Measurements from ENCODE around the gene NSD1.
A peak's percentile ranks its signal among the peaks of the same experiment; 100 is the strongest.
"Not testable (repeated sequence)": the region's sequence is repeated elsewhere in the genome, so short reads cannot be mapped to it uniquely, and the experiment has no call there.

Gene NSD1

DNA sequence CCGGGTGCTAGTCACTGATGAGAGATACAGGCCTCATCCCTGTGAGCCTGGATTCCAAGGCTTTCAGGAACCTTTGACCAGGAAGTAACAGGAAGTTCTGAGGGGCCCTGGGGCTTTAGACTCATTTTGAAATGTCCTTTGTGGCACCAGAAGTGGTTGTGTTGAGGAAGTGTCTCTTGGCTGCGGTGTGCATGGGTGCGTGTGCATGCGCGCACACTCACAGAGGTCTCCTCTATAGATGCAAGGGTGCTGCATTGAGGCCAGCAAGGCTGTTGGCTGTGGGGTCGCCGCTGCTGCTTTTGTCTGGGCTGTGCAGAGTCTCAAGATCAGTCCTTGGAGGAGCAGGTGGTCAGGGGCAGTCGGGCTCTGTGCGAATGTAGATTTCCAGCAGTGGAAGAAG is 162.4 kb downstream of the NSD1 start:
- no peak for DNase-seq

DNA sequence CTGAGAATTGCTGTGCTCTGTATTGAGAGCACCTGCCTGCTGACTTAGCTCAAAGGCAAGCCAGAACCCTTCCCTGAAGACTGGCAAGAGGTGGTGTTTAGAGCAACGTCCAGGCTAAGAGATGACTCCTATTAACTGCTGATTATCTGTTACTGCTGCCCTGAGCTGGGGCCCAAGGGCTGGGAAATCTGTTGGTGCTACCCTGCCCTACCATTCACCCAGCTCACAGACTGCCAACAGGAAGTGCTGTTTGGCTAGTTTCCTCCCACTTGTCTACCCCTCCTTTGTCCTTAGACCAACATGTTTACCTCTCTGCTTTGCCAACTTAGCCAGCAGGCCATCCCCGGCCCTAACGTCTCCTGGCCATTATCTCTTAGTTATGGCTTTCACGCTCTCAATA is 163.0 kb downstream of the NSD1 start:
- no peak for DNase-seq

DNA sequence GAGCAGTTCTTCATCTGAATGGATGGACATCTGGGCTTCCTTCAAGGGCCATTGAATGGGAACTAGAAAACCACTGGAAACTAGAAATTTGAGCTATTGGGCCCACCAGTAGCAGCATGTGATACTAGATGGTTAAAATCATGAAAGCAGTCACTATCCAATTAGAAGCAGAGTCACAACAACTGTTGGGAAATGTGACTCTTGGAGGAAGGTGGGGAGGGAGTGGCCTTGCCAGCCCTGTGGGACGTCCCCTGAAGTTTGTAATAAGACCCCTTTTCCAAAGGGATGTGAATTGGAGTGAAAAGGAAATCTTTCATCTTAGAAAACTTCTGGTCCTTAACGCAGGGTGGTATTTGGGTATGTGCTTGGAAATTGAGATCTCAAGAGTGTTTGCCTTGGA is 164.3 kb downstream of the NSD1 start:
- no peak for DNase-seq

DNA sequence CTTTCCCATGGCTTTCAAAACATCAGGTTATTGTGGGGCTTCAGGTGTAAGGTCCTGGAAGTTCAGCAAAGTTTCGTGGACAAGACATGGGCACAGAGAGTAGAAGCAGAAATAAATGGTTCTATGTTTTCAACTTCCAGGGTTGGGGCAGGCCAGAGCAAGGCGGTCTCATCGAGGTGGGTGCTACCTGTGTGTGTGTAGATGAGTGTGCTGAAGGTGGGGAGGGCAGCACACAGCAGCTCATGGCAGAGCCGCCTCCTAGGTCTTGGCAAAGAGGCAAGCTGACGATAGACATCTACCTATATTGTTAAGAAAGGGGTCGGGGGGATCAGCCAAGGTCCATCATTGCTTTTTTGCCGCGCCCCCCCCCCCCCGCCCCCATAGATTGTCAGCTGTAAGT is 166.1 kb downstream of the NSD1 start:
- DNase-seq: no peak

DNA sequence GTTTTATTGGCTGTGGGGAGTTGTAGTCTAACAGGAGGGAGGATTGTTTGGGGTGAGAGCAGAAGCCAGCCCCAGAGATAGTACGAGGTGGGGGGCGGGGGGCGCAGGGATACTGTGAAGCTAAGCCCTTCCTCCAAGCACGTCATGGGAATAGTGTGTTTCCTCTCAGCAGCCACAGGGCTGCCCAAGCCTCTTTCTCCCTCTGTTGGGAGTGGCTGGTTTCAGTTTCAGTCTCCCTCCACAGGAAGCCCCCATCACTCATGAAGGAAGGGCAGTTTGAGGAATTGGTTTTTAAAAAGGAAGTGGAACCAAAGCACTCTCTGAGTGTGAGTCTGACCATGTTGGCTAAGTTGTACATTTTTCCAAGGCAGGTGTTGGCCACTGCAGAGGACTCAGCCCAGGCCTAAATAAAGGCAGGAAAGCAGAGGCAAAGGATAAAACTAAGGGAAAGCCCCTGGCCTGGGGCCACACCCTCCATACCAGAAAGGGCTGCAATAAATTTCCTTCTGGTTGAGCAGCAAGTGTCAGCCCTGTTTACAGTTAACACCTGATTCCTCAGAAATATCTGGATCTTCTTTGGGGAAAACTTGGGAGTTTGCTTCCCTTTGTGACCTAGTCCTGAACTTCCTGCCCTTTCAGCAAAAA is 166.8 kb downstream of the NSD1 start:
- peak; percentile 85 for DNase-seq

DNA sequence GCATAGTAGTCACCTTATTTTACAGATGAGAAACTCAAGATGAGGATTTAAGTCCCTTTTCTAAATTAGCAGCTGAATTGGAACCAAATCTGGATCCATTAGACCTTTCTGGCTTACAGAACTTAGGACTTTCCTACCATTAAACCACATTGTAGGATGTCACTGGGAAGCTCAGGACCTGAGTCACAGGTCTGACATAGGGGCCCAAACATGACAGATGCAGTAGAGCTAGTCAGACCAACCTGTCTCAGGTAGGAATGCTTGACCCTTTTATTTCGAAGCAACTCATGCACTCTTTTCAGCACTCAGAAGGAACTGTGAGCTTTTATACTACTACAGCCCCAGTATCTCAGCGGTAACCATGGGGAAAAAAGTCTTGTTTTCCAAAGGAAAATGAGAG is 167.4 kb downstream of the NSD1 start:
- DNase-seq: no peak

DNA sequence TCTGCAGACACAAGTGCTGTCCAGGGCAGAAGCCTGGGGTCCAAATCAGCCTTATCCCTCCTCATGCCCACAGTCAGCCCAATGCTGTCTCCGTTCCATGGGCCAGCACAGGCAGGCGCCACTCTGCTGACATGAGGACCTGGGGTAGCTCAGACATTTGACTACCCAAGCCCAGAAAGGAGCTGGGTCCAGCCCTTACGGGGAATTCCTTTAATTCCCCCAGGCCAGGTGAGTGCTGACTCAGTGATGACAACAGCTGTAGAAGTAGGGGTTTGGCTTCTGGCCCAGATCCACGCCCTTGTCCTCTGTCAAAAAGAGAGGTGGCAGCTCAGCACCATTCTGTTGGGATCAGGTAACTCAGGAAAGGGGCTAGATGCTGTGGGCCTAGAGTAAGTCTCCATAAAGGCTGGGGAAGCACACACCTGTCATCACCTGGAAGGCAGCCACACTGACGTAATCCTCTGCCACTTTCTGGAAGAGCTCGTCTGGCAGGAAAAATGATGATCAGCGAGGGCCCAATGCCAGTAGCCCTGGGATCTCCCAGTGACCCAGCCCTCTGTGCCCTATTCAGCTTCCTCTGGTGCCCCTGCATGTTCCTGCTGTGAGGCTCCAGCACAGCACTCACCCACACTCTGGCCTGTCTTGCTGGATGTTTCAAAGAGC is 168.1 kb downstream of the NSD1 start:
- DNase-seq: peak; percentile 87

DNA sequence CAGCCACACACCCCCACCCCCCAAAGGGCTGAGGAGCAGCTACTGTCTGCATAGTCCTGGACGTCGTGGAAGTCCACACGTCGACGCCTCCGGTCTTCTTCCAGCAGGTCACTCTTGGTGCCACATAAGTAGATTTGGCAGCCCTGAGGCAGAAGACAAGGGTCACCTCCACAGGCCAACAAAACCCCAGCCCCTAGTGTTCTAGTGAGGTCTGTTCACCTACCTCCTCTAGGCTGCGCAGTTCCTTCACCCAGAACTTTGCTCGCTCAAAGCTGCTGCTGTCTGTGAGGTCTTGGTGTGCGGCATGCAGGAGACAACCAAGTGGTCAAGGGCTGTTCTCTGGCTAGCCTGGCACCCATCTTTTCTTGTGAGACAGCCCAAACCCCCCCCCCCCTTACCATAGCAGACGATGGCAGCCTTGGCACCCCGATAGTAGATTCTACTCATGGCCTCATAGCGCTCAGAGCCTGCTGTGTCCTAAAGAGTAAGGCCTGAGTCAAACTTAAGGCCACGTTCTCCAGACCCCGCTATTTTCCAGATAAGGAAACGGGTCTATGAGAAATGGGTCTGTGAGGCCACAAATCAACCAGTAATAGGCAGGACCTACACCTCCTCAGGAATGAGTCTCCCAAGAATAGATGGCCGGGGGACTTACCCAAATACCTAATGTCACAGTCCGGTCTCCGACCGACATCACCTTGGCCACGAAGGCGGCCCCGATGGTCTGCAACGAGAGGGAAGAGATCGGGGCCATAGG is 169.0 kb downstream of the NSD1 start:
- DNase-seq: peak; percentile 55

DNA sequence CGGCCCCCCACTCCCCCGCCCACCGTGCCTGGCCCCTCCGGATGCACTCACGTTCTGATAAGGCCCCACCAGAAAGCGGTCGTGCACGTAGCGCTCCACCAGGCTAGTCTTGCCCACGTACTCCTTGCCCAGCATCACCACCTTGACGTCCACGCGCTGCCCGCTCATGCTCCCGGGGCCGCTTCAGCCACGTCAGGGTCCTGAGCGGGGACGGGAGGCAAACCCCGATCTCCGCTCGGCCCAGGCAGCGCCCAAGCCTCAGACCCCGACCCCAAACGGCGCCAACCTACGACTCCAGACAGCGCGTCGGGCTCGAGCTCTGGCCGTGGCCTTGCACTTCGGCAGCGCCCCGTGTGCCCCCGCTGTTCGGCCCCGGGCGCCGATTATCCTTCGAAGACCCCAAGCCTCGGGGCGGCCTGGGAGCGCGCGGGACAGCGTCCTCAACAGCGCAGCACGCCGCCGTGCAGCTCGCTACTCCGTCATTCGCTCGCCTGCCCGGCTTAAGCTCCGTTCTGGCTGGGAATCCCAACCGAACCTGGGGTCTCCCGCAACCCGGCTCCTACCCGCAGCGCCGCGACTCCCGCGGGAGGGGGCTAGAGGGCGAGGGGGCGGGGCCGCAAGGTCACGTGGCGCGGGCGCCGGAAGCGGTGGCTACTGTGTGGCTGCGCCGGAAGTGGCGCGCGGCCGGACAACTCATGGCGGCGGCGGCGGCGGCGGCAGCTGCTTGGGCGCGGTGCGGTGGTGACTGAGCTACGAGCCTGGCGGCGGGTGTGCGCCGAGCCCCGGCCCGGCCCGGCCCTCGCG is 169.8 kb downstream of the NSD1 start, which contains the start of the genes PRELID1 and RAB24:
Gene PRELID1, plus strand, starts transcription at position 679 of the 804 bp plus-strand sequence. CDS start 187 bp downstream, outside the sequence.
Gene RAB24, minus strand, starts transcription at position 599 of the 804 bp plus-strand sequence. Its CDS starts 431 bp downstream, at position 168.
- peak; percentile 91 for DNase-seq

DNA sequence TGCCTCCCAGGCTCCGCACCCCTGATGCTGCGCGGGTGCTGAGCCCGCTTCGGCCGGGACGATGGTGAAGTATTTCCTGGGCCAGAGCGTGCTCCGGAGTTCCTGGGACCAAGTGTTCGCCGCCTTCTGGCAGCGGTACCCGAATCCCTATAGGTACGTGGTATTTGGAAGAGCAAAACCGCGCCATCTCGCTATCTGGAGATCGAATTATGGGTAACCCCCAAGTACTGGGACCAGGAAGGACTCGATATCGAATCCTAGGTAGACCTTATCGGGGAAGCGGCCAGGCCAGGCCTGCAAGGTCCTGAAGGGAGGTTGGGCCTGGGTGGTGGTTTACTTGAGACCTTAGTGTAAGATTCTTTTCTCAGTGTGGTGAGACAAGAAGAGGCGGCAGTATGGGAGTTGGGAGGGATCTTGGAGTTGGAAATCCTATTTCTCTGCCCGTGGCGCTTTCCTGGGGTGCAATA is 170.4 kb downstream of the NSD1 start:
- no peak for DNase-seq

DNA sequence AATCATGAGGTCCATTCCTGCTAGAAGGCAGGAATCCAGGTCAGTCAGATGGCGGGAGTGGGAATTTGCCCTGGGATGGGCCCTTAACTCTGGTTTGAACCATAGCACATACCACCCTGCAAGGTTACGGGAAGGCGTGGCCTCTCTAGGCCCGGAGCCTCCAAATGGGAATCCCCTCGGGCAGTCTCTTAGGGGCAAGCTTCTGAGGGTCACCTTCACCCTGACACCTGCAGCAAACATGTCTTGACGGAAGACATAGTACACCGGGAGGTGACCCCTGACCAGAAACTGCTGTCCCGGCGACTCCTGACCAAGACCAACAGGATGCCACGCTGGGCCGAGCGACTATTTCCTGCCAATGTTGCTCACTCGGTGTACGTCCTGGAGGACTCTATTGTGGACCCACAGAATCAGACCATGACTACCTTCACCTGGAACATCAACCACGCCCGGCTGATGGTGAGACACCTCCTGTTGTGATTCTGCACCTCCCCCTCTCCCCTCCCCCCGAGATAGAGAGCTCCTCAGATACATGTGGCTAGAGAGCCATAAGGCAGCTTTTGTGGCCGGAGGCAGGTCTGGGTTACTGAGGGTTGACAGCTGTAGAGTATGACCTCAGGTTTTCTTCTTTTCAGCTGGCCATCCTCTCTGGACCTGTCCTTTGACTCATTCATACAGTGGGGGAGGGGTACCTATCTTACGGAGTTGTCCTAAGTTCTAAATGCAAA is 171.0 kb downstream of the NSD1 start:
- peak; percentile 49 for DNase-seq

DNA sequence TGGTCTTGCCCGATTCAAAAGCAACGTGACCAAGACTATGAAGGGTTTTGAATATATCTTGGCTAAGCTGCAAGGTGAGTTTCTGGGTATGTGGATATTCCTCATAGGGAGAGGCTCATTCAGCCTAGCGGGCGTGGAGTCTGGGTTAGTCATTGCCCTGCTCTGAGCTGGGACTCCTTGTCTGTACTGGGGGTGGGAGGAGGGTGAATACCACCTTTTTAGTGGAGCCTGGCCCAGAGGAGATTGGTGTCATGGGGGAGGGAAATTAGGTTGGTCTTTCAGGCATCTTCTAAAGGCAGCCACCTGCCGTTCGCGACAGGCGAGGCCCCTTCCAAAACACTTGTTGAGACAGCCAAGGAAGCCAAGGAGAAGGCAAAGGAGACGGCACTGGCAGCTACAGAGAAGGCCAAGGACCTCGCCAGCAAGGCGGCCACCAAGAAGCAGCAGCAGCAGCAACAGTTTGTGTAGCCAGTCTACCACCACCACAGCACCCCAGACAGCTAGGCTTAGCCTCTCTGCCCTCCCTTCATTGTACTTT is 172.6 kb downstream of the NSD1 start:
- DNase-seq: not testable (repeated sequence)

DNA sequence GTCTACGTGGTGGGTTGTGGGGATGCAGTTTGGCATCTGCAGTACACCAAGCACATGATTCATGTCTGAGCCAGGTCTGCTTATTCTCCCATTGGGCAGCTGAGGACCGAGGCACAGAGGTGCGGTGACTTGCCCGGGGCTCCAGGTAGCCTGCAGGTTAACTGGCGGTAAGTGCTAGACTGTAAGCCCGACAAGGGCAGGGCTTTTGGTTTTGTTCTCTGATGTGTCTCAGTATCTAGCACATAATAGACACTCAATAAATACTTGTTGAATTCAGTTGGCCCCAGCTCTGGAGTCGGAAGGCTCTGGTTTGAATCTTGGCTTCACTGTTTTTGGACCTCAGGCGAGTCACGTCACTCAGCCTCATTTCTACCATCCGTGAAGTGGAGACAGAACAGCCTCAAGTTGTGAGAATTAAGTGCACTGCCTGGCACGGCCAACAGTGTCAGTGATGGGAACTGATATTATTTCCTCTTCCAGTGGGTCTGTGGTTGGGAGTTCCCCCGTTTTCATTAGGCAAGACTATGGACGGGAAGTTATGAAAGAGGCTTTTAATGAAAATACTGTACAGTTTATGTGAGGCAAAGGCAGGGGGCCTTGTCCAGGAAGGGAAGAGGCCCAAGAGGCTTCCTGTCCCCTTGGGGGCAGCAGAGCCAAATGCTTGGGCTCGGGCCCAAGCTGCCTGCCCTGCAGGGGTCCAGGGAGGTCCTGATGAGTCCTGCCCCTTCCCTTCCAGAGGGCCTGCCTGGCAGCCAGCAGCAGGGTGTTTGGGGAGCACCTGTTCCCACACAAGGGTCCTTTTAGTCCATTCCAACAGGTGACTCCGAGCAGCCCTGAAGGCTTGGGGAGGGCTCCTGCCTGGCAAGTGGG is 173.3 kb downstream of the NSD1 start:
- DNase-seq: no peak

DNA sequence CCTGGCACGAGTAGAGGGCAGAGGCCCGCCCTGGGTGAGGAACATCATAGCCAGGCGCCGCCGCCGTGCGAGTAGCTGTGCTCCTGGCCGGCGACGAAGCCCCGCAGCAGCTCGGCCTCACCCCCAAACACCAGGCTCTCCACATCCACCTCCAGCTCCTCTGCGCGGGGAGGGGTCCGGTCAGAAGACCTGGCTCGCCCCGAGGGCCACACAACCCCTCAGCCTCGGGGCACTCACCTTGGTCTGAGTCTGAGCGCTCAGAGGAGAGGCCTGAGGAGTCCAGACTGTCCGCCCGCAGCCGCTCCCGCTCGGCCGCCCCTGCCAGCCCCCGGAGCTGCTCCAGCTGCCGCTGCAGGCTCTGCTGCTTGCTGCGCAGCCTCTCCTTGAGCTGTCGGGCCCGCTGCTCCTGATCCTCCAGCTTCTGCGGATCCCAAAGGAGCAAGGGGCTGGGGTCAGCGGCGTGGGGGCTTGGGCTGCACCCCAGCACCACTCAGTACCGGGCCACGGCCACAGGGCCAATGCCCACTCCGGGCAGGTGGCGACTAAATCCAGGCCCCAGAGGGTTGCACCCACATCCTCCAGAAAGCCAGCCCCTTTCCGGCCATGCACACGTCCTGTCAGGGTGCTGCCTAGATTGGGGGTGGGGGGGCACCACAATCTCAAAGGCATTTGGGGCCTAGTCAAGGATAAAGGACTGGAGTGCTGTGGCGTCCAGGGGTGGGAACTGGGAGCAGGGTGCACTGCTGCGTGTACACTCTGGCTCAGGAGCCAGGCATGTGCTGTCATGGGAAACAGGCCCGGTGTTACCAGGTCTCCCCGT is 174.2 kb downstream of the NSD1 start:
- DNase-seq: no peak

DNA sequence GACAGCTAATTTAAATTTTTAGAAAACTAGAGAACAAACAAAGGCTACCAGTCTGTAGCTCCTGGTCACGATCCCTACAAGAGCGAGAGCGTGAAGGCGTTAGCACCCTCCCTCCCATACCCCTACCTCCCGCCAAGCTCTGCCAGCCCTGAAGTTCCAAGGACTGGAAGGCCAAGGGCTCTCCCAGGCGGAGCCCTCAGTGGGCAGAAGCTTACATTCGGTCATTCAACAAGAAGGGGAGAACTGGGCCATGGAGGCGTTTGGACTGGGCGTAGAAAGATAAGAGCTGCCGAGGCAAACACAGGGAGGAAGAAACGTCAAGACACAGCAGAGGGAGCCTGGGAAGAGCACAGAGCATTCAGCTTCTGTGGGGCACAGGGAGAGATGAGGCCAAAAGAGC is 175.2 kb downstream of the NSD1 start:
- DNase-seq: no peak

DNA sequence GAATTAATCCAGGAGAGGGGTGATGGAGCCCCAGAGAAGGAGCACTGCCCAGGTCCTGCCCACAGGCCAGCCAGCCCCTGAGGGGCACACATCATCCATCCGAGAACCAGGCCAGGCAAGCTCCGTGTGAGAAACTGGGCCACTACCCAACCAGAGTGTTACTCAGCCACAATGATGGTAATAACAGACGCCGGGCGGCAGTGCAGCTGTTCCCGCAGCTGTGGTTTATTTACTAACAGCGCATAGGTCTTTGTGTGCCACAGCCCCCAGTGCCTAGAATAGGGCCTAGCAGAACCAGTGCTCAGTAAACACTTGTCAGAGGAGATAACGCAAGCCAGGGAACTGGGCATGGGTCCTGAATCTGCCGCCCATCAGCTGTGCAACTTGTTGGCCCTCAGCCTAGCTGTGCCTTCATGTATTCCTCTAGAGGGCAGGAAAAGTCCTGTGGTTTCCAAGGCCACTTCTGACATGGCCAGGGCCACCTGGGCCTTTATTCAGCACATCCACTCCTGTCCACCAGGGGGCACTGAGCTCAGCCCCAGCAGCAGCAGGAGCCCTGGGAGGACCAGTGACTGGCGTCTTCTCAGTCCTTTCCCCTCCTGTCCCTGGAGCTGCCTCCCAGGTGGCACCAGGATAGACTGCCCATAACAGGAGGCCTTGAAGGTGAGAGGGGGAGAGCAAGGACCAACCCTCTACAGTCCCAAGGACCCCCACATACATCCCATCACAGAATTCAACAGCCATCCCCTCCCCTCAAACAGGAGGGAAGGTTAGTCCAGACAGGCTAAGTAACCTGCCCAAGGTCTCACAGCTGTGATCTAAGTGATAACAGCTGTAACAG is 176.0 kb downstream of the NSD1 start:
- peak; percentile 77 for DNase-seq

DNA sequence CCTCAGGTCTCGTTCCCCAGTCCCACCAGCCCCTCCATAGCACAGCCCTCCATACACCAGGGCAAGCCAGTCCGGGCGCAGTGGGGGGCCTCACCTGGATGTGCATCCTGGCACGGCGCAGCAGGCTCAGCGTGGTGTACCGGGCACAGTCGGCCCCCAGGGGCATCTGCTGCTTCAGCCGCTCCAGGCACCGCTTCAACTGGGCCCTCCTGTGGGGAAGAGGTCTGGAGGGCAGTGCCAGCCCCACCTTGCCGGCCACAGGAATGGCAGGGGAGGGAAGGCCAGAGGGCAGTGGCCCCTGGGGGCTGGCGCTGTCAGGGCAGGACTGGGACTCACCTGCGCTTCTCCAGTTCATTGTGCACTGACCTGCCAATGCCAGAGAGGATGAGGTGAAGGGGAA is 176.8 kb downstream of the NSD1 start:
- no peak for DNase-seq

DNA sequence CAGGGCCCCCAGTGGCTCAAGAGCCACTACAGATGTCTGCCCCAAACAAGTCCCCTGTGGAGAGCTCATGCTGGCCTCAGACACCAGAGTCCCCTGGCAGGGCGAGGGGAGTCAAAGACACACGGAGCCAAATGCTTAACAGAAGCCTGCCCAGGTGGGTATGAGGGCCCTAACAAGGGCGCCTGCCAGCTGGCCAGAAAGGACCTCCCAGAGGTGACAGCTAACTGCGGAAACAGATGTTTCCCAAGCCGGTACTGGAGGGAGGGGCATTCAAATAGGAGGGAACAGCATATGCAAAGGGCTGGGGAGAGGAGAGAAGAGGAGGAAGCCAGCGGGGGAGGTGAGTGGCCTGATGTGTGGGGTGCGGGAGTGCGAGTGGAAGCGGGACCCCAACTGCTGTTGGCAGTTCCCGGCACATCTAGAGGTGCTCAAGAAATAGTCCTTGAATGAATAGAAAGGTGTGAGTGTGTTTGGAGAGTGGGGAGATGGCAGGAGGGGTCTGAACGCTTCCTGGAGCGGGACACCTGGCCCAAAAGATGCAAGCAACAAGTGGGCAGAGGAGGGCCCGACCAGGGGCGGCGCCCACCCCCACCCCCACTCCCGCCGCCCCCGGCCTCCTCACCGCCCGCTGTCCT is 177.3 kb downstream of the NSD1 start:
- DNase-seq: peak; percentile 84

DNA sequence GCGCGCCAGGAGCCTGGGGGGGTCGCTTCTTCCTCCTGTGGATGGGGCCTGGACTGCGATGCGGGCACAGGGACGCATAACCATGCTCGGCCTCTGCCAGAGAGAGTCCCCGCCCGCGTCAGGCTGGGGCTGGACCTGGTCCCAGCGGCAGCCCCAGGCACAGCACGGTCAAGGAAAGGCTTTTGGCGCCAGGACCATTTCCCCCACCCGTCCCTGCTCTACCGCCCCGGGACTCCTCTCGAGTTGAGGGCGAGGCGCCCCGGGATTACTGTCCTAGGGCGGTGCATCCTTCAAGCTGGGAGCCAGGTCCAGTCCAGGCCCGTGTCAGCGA is 177.8 kb downstream of the NSD1 start:
- DNase-seq: peak; percentile 38
